ENCODE data around the gene SGIP1.

The SGIP1 gene

DNA sequence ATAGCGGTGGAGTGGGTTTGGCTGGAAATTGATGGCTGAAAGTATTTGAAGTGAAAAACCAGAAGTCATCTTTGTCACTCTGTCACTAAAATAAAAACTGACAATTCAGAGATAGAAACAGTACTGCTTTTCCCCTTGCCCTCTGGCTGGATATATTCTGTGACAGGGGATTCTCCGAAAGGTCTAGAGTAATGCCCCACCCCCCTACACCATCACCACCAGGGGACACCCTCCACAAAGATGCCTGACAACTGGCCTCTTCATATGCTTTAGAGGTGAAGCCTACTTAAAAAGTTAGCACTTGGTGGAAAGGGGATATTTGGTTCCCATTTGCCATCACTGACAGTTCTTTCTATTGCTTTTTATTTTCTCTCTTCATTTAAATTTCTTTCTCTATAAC, 73.5 kb downstream of the SGIP1 start:
- no peak for DNase-seq (ENCODE audit: low read depth)

DNA sequence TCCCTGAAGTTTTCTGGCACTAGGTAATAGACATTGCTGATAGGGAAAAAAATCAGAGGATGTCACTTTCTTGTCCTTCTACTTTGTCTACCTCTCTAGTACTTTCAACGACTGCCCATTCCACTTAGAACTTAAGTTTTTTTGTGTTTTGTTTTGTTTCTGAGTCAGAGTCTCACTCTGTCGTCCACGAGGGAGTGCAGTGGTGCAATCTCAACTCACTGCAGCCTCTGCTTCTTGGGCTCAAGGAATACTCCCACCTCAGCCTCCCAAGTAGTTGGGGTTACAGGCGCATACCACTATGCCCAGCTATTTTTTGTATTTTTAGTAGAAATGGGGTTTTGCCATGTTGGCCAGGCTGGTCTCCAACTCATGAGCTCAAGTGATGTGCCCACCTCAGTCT, 79.2 kb downstream of the SGIP1 start:
- DNase-seq (ENCODE audit: low read depth) = no peak

DNA sequence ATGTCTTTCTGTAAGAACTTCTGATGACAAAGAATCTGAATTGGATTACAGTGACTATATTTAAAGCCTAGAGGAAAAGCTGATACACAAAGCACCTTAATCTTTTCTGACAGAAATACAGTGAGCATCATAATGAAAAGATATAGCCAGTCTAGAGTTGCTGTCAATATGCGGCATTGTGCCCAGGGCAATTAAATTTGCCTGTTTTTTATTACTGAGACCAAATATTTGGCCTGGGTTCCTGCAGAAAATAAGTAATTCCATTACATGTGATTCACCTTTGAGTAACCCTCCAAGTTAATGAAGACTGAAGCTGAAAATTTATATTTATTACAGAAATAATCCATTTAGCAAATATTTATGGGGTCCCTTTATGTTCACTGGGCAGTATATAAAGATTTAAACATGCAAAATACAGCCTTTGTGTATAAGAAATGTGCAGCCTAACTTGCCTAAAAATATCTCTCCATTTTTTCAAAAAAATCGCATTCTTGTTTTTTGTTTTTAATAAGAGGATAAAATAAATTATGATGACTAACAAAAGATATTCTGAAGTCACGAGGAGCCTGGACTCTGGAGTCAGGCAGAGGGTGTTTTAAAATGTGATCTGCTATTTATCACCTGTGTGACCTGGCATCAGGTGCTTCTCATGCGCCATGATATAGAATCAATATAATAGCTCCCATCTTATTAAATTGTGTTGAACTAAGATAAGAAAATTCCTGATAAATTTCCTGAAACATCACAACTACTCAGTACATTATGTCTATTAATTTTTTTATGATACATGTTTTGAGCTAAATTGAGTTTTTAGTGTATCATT, 83.6 kb downstream of the SGIP1 start:
- DNase-seq (ENCODE audit: low read depth) = no peak

DNA sequence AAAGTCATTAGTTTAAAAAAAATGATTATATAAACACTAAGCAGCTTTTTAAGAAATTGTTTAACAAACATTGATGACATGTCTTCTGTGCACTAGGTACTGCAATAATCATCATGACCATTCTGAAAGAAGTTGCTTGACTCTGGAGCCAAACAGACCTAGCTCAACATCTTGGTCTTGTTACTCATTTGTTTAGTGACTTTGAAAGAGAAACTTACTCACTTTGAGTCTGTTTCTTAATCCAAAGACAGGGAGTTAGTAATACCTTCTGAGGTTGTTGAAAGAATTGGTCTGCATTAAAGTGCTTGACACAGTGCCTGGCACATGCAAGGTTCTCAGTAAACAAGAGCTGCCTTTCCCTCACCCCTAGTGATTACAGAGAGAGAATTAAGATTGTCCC, 84.4 kb downstream of the SGIP1 start:
- no peak for DNase-seq (ENCODE audit: low read depth)

DNA sequence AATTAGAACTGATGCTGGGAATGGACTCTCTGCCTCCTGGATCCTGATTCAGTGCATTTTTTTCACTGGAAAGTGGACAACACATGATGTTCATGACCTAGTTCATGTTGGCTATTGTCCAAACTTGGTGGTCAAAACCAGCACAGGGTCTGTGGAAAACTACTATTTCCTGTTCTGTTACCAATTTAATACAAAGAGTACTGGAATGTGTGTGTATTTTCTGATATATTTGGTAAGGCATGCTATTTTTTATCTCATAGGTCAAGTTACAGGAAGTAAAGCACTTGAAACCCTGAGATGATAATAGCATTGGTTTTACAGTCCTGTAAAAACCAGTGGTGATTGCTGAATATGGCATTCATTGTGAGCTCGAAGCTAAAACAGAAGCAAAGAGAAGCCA, 89.9 kb downstream of the SGIP1 start:
- no peak for DNase-seq (ENCODE audit: low read depth)

DNA sequence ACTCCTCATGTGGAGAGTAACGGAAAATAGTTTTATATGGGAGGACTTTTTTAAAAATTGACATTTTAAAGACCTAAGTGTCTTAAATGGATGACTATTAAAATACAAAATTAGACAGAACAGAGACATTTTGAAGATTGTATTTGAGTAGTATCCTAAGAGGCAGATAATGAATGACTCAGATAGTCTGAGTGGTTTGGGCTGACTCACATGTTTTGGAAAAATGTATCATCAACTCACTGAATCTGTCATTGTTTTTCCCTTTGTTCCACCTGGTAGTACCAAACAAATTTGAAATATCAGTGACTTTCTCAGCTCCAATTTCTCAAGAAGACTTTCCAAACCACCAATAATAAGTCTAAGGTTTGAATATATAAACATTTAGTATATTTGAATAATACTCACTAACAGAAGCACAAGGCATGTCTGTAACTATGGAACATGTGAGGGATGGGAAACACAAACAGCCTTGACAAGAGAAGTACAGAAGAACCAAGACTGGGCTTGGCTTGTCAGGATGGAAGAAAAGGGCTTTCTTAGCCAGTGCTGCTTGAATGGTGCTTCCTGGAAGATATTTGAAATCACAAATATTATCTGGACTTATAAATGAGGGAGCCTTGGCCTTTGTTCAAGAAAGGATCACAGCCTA, 90.6 kb downstream of the SGIP1 start:
- no peak for DNase-seq (ENCODE audit: low read depth)

DNA sequence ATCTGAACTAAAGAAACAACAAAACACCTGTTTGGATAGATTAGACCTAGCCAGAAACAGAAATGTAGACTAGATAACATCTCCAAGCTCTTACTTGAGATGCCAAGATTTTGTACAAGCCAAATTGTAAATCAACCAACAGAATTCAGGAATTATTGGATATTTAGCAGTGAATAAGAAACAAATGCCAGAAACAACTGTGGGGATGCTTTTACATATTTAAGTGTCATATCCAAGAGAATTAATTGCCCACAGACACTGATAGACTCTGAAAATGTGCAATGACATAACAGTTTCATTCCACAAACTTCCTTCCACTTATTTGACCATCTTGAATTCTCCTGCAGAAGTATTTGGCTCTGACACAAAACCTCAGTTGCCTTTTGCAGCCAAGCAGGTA, 92.3 kb downstream of the SGIP1 start:
- DNase-seq (ENCODE audit: low read depth) = no peak

DNA sequence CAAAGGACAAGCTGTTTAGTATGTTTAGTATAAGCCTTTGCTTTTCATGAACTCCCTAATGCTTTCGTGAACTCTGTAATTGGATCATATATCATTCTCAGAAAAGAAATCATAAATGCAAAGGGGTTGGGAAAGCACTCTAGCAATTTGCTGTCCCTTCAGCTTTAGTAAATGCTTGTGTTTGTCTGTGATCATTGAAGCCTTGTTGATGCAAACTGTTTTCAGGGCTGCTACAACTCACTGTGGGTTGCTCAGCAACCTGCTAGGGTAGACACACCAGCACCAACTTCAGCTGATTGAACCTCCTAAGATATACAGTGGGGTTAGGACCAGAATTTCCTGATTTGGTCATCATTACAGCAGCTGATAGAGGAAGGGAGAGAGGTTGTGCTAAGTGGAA, 95.0 kb downstream of the SGIP1 start:
- DNase-seq (ENCODE audit: low read depth) = no peak

DNA sequence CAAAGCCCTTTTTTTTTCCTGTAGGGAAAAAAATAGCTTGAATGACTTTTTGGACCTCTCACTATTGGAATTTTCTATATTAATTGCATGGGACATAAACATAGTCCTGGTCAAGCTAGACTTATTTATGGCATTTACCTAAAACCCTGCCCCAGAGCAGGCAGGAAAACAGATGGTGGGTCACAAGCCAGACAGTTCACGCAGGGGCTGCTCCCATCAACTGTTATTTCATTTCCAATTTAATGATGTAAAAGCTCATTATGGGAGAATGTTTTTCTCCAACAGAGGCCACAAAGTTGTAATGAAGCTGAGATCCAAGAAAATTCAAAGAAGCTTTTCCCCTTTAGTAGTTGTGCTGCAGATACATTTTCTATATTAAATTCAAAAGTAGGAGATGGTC, 99.2 kb downstream of the SGIP1 start:
- DNase-seq (ENCODE audit: low read depth) = no peak

DNA sequence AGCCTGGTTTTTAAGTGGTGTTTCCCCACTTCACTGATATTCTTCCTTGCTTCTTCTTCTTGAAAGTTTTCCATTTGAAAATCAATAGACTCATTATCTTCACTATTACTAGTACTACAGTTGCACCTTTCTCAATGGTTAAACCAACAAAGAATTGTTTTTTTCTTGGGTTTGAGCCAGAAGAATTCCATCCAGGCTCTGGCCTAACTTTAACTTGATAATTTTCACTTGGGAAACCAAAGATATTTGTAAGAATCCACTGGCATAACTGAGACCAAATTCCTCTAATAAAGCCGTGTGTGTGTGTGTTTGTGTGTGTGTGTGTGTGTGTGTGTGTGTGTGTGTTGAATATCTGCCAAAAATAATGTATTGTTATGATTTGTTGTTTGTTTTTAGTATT, 103.2 kb downstream of the SGIP1 start:
- DNase-seq (ENCODE audit: low read depth) = no peak

DNA sequence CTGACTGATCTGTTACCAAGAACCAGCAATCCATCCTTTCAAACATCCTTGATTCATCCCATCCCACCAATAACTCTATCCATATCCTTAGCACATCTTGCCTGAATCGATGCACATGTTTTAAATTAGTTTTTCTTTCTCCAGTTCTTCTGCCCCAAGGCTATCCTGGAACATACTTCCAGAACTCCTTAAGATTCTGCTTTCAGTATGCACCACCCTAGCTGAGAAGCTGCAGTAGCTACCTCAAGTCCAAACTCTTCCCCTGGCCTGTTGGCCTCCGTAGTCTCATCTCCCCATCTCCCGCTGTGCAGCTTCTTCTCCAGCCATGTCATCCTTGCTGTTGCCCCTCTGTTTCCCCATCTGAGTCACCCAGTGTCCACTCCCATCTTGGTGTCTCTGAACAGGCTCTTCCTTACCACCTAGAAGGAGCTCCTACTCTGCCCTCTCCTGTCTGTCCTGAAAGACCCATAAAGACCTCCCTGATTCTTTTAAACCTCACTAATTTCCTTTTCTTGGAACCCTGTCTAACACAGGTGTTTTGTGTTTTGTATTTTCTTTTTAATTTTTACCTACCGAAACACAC, 108.0 kb downstream of the SGIP1 start:
- no peak for DNase-seq (ENCODE audit: low read depth)

DNA sequence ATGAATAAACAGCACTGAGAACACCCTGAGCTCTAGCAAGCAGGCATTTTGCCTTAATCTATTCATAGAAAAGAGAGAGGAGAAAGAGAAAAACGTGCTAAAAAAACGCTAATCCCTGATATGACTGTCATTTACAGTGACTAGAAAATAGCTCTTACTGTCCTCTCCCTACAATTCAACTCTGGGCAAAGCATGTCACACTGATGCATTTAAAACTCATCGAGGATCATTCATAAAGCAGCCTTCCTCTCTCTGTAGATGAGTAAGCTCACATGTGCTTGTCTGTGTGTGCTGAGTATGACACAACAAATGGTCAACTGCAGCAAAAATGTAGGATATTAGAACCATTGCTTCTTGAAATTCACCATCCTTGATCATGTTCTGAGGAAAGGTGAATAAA, 109.0 kb downstream of the SGIP1 start:
- no peak for DNase-seq (ENCODE audit: low read depth)

DNA sequence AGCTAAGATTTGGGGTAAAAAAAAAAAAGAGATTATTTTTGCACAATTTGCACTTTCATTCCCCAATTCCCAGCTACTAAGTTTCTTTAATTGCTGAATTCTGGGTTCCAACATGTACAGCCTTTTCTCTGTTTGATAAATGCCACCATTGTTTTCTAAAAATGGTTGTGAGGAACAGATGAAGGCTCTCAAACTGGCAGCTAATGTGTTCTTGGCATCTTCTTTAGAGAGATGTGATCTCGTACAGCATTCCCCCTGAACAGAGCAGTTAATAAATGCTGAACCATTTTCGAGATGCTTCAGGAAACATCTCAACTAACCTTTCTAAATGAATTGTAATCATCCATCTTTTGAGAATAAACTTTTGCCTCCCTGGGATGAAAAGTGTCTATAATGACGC, 110.4 kb downstream of the SGIP1 start:
- DNase-seq (ENCODE audit: low read depth) = no peak

DNA sequence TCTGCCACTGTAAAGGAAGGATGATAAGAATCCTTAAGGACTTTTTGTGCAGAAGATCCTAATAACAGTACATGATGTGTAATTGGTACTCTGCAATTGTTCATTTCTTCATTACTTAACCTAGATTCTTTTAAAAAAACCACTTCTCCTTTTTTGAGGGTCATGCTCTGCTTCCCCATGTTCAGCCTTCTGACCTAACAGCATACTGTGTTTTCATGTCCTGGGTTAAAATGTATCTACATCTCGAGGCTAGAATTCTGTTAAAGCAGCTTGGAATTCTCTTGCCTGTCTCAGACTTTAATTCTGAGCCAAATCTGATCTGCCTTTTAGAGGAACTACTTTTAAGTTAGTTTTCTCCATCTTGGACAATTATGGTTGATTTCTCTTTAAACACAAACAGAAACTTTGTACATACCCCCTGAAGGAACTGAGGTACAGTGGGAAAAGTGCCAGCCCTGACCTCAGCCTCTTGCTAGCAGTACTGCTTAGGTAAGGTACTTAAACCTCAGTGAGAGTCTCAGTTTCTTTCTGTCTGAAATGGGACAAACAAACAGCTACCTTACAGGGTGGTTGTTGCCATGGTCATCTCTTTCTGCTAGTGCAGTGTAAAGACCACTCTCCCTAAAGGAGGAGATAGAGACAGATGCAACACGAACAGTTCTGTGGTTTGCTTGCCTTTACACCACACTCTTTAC, 115.1 kb downstream of the SGIP1 start:
- no peak for DNase-seq (ENCODE audit: low read depth)

DNA sequence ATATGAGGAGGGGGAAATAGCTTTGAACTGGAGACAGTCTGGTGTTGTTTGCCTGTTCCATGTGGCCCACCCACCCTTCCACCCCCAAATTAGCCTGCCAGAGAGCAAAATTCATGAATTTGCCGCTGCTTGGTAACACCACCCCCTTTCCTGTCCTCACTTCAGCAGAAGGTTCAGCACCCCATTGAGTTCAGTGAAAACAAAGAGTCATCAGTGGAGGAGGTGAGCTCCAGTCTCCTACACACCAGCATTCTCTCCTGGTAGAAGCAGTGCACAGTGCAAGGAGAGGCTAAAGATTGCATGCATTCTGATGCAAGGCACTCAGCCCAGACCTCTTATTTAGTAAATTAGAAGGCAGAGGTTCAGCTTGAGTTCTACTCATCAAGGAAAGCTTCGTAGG, 118.6 kb downstream of the SGIP1 start:
- no peak for DNase-seq (ENCODE audit: low read depth)

DNA sequence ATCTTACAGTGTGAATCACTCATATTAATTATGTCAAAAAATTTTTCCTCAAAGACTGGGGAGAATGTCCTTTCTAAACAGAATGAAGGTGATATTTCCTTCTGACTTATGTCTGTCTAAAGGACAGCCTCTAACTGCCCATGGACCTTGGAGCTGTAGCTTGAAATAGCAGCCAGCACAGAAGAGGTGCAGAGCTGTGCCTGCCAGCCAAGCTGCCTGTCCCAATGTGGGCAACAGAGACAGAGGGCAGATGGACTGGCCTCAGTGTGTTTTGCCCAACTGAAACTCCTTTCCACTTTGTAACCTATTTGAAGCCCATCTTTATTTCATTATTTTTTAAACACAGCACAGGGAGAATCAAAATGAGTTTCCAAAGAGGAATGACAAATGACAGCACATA, 120.7 kb downstream of the SGIP1 start:
- DNase-seq (ENCODE audit: low read depth) = no peak

DNA sequence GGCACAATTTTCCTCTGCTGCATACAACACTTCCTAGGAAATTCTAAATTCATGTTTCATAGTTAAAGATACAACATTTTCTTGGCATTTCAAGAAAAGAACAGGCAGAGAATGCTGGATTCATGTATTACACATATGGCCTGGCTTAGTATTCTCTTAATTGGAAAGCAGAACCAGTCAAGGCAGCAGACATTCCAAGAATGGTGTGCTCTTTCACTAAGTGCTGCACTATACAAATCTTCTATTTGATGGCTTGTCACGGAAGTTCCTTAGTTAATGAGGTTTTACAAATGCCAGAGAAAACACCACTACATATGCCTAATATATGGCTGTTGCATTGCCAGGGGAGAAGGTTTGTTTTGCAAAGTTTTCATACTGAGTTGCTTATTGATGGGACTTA, 137.5 kb downstream of the SGIP1 start:
- DNase-seq (ENCODE audit: low read depth) = no peak

DNA sequence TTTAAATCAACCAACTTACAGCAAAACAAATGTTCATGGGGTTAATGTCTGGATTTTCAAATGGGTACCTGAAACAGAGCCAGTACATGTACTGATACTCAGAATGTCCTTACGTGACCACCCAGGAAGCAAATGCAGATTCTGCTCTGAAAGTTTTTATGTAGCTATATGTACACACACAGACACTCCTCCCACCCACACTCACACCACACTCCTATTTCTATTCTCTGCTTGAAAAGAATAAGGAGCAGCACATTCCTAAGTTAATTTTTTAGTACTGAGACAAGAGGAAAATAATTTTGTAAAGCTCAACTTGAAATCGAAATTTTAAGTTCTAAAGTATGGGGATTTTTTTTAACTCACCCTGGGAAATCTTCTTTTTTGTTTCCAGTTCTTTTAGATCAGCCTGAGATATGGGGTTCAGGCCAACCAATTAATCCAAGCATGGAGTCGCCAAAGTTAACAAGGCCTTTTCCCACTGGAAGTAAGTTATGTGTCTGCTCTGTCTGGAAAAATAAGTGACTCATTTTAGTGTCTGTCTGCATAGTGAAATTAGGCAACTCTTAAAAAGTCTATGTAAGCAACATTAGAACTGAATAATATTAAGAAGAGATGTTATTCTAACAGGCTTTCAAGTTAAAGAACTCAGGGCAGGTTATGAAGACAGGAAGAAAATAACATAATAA, 142.8 kb downstream of the SGIP1 start:
- no peak for DNase-seq (ENCODE audit: low read depth)

DNA sequence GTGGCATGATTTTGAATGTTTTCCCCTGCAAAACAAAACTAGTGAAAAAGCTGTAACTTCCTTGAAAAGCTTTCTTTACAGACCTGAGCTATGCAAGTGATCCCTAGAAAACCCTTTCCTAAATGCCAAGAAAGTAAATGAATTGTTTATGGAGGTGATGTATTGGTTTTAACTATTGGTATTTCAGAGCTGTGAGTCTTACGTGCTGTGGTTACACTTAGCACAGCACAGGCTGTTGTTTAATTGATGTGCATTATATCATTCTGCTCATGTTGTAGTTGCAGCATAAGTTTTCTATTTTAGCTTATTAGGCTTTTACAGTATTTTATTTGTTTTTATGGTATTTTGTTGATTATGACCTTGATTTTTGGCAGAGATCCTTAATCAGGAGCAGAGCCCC, 144.2 kb downstream of the SGIP1 start:
- no peak for DNase-seq (ENCODE audit: low read depth)

DNA sequence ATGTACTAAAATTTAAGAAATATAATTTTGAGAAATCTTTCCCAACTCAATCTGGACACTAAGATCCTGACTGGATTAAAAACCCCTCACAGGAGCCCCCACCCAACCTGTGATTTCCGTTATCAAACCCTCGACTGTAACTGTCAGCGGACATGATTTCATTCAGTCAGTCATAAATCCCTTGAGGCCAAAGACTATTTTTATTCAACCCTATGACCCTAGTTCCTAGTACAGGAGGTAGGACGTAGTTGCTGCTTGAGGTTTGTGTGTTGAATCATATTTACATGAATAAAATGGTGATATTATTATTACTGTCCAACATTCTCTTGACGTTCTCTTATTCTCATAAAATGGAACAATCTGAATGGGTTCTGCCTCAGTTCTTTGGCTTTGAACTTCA, 145.2 kb downstream of the SGIP1 start:
- DNase-seq (ENCODE audit: low read depth) = no peak

DNA sequence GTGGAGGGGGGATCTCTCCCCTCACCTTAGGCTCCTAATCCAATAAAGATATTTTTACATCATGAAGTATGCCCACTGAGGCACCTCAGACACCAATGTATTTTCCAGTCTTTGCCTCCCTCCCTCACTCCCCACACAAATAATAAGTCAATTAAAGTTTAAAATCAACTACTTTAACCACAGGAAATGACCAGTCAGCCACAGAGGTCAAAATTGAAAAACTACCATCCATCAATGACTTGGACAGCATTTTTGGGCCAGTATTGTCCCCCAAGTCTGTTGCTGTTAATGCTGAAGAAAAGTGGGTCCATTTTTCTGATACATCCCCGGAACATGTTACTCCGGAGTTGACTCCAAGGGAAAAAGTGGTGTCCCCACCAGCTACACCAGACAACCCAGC, 147.7 kb downstream of the SGIP1 start:
- DNase-seq (ENCODE audit: low read depth) = no peak

DNA sequence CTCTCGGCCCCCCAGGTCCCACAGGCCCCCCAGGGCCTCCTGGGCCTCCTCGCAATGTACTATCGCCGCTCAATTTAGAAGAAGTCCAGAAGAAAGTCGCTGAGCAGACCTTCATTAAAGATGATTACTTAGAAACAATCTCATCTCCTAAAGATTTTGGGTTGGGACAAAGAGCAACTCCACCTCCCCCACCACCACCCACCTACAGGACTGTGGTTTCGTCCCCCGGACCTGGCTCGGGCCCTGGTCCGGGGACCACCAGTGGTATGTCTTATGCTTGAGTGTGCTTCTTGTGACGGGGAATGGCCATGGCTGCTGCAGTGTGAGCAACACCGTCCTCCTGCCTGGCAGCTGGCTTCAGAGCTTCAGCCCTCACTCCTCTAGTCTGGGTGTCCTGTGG, 148.2 kb downstream of the SGIP1 start:
- no peak for DNase-seq (ENCODE audit: low read depth)
